ENCODE results near the gene BEGAIN.

Gene BEGAIN

GRCh38 chr14:100487304-100487703 lies 99.9 kb downstream of the BEGAIN start:
- Histone ChIP-seq H3K79me2 (ENCODE audit: insufficient read depth, low read length) (no peaks in the 10 kb centered on the region), H2AFZ (ENCODE audit: low read depth, low read length) (no peak overlapping the region), H3K4me1 (ENCODE audit: insufficient read depth, low read length) (peaks cover 26% of the 10 kb centered on the region), H4K20me1 (ENCODE audit: insufficient read depth, low read length) (peaks cover 4% of the 10 kb centered on the region; the same call in 1 of the 2 replicates), H3K4me2 (ENCODE audit: insufficient read depth, low read length) (no peak overlapping the region), H3K9ac (ENCODE audit: low read depth, low read length) (no peak overlapping the region), H3K4me3 (ENCODE audit: low read depth in 1 of 2, low read length in 2 of 2) (no peak overlapping the region), H3K36me3 (ENCODE audit: insufficient read depth, low read length) (peaks cover 7% of the 10 kb centered on the region; the same call in 1 of the 2 replicates), H3K9me3 (ENCODE audit: insufficient read depth, low read length, severe bottlenecking) (no peaks in the 10 kb centered on the region), H3K27me3 (ENCODE audit: insufficient read depth, low read length, poor library complexity) (no peaks in the 10 kb centered on the region), H3K27ac (ENCODE audit: low read length) (no peak overlapping the region)
- TF ChIP-seq EZH2 (IDR thresholded peaks at IDR 0.05; ENCODE audit: borderline replicate concordance, low read depth, low read length, severe bottlenecking) (no peak), CTCF (IDR thresholded peaks at IDR 0.05; ENCODE audit: borderline replicate concordance, extremely low read depth, low read length, poor library complexity, severe bottlenecking) (no peak)
- DNase-seq (no peak), ATAC-seq (ENCODE audit: insufficient read depth, low read depth) (no peak)

Measured in DND-41 (cell line).